Occipital lobe (tissue), 2 donors: ENCODE measurements around the gene RSRC2. TPM values are rescaled to one million over a fixed set of nuclear protein-coding genes. Genes with fewer than 3 reads are reported as not detected.
"Not testable (repeated sequence)": the region's sequence is repeated elsewhere in the genome, so short reads cannot be mapped to it uniquely, and the experiment has no call there.

Experiments
- DNase-seq: peaks from one replicate; lab custom pipeline; 2025; lab: John Stamatoyannopoulos, UW
- total RNA-seq: library from RNA; depleted of rRNA; stranded (reverse); fragments of >200 nt; gene quantifications from one replicate; pipeline ENCODE4 v1.2.3, GENCODE V29; 2014

RSRC2 gene
- total RNA-seq, result 77.7 TPM

- DNase-seq, result peak; percentile 97
Measured at GRCh38 chr12:122526683-122527477, at the start of gene RSRC2, which contains the start of gene KNTC1. Gene RSRC2 (minus strand): TSS chr12:122526936. CDS start chr12:122526853, 83 bp downstream. Gene KNTC1 (plus strand): TSS chr12:122527249. CDS start chr12:122530064, 2,815 bp downstream.

GRCh38 chr12:122571821-122572220 lies 45.1 kb upstream of the RSRC2 start:
- no peak for DNase-seq

GRCh38 chr12:122570006-122570405 lies 43.3 kb upstream of the RSRC2 start:
- not testable (repeated sequence) for DNase-seq

GRCh38 chr12:122569288-122569687 lies 42.6 kb upstream of the RSRC2 start:
- no peak for DNase-seq

GRCh38 chr12:122566816-122567215 lies 40.1 kb upstream of the RSRC2 start:
- not testable (repeated sequence) for DNase-seq

GRCh38 chr12:122563361-122563760 lies 36.6 kb upstream of the RSRC2 start:
- DNase-seq, result no peak

GRCh38 chr12:122560138-122560537 lies 33.4 kb upstream of the RSRC2 start:
- no peak for DNase-seq

- no peak for DNase-seq
Measured at GRCh38 chr12:122558745-122559641, 32.3 kb upstream of the RSRC2 start.

GRCh38 chr12:122547330-122547729 lies 20.6 kb upstream of the RSRC2 start:
- DNase-seq, result no peak

GRCh38 chr12:122545855-122546254 lies 19.1 kb upstream of the RSRC2 start:
- no peak for DNase-seq

GRCh38 chr12:122544537-122544936 lies 17.8 kb upstream of the RSRC2 start:
- DNase-seq, result no peak

GRCh38 chr12:122538496-122538895 lies 11.8 kb upstream of the RSRC2 start:
- no peak for DNase-seq

GRCh38 chr12:122537021-122537420 lies 10.3 kb upstream of the RSRC2 start:
- DNase-seq, result no peak

GRCh38 chr12:122533856-122534255 lies 7.1 kb upstream of the RSRC2 start:
- no peak for DNase-seq

- no peak for DNase-seq
Measured at GRCh38 chr12:122528992-122529391, 2.3 kb upstream of the RSRC2 start.

GRCh38 chr12:122528582-122528981 lies 1.8 kb upstream of the RSRC2 start:
- DNase-seq, result no peak

GRCh38 chr12:122527478-122527944 lies 775 bp upstream of the RSRC2 start:
- no peak for DNase-seq

GRCh38 chr12:122523846-122524718 lies 2.7 kb downstream of the RSRC2 start:
- DNase-seq, result no peak

- no peak for DNase-seq
Measured at GRCh38 chr12:122523280-122523679, 3.5 kb downstream of the RSRC2 start.

GRCh38 chr12:122520676-122521075 lies 6.1 kb downstream of the RSRC2 start:
- DNase-seq, result no peak

GRCh38 chr12:122519418-122519817 lies 7.3 kb downstream of the RSRC2 start:
- no peak for DNase-seq
